NCI-H82 (cell line): ENCODE results near the gene APOL3.
A peak's percentile ranks its signal among the peaks of the same experiment; 100 is the strongest.
"Not testable (repeated sequence)": the region's sequence is repeated elsewhere in the genome, so short reads cannot be mapped to it uniquely, and the experiment has no call there.

ENCODE experiments used
- DNase-seq: peaks from one replicate; lab custom pipeline; 2025; lab: John Stamatoyannopoulos, UW

APOL3 gene

DNA sequence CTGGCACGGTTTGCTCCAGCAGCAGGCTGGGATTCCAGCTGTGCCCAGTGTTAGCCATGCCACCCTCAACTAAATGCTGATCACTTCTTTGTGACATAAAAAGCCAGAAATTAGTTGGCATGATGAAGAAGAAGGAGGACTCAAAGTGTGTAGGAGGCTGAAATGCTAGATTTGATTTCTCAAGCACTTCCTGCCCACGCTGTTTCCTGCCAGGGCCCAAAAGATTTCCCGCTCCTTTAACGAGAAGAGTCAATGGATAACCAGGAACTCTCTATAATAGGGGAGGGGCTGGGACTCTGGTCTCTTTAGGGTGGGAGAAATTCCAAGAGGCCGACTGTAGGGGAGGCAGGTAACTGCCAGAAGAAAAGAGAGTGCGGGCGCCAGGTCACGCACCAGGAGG, 26.4 kb downstream of the APOL3 start:
- no peak for DNase-seq

GRCh38 chr22:36131907-36132306, 28.6 kb downstream of the APOL3 start:
- no peak for DNase-seq

DNA sequence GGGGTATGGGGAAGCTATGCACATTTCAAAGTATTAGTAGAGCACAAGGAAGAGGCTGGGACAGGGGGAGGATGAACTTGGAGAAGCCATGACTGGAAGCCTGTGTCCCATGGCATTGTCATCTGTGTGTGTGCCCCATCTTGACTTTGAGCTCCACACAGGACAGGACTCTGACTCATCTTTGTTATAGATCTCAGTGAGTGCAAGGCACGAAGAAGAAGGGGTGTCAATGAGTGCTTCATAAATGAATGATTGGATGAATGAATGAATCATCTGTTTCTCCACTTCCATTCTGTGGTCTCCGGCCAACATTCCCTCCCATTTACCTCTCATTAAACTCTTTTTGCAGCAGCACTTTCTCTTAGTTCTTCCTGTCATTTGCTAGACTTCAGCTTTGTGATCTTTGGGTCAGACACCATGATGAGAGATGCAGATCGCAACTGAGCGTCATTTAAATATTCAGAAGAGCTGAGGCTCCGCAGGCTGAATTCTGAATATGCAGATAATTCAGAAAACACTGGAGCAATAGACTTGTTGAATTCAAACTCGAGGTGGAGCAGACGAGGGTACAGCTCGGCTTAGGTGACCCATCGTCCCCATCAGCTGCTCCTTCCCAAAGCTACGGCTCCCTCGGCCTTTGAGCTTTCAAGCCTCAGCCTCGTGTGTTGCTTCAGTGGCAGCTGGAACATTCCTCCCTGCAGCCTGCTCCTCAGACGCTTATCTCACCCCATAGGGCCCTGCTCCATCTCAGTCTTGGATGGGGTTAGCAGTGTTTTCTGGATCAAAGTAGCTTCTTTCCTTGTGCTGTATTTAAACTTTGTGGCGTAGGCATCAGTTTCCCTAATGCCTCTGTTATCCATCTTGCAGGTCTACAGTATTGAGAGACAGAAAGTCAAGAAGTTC, 30.8 kb downstream of the APOL3 start:
- no peak for DNase-seq

DNA sequence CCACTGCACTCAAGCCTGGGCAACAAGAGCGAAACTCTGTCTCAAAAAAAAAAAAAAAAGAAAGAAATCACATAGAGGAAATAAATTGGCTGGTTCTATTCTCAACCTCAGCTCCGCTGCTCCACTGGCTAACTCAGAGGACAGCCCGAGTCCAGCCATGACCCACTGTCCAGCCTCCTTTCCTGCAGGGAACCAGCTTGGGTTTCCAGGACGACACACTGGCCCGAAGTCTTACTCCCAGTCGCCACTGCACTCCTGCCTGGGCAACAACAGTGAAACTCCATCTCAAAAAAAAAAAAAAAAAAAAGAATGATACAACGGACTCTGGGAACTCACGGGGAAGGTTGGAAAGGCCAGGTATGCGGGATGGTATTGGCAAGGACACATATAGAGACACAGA, 31.5 kb downstream of the APOL3 start:
- no peak for DNase-seq

DNA sequence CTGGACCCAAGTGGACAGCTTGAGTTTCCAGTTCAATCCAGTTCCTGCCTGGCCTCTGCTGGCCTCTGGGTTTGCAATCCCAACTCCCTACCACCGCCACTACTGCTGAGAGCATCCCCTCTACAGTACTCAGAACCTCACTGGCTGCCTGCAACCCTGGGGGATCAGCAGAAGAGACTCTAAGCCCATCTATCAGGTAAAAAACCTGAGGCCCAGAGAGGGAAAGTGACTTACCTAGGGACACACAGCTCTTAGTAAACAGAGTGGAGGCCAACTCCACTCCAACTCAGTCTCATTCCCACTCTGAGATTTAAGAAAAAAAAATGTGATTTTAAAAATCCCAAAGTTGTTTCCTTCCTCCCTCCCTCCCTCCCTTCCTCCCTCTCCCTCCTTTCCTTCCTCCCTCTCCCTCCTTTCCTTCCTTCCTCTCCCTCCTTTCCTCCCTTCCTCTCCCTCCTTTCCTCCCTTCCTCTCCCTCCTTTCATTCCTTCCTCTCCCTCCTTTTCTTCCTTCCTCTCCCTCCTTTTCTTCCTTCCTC, 34.5 kb downstream of the APOL3 start:
- no peak for DNase-seq

DNA sequence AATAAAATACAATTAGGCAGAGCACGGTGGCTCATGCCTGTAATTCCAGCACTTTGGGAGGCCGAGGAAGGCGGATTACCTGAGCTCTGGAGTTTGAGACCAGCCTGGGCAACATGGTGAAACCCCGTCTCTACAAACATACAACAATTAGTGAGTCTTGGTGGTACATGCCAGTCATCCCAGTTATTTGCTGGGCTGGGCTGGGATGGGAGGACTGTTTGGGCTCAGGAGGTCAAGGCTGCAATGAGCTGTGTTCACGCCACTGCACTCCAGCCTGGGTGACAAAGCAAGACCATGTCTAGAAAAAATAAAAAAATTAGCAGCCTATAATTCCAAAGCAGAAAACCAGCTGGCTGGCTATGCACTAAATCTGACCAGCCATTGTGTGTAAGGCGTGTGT, 35.1 kb downstream of the APOL3 start:
- no peak for DNase-seq

- no peak for DNase-seq
Observed at GRCh38 chr22:36124666-36125065, 35.9 kb downstream of the APOL3 start.

- DNase-seq, result peak; percentile 91
Observed at GRCh38 chr22:36123673-36124630, 36.6 kb downstream of the APOL3 start.

DNA sequence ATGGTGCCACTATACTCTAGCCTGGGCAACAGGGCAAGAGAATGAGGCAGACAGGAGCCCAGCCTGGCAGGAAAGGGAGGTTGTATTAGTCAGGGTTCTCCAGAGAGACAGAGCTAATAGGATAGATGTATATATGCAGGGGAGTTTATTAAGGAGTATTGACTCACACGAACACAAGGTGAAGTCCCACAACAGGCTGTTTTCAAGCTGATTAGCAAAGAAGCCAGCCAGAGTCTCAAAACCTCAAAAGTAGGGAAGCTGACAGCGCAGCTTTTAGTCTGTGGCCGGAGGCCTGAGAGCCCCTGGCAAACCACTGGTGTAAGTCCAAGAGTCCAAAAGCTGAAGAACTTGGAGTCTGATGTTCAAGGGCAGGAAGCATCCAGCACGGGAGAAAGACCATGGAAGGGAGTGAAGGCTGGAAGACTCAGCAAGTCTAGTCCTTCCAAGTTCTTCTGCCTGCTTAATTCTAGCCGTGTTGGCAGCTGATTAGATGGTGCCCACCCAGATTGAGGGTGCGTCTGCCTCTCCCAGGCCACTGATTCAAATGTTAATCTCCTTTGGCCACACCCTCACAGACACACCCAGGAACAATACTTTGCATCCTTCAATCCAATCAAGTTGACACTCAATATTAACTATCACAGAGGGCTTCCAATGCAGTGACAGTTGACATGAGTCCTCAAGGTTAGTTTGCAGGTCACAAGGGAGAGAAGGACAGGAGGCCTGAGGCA, 39.8 kb downstream of the APOL3 start:
- not testable (repeated sequence) for DNase-seq

DNA sequence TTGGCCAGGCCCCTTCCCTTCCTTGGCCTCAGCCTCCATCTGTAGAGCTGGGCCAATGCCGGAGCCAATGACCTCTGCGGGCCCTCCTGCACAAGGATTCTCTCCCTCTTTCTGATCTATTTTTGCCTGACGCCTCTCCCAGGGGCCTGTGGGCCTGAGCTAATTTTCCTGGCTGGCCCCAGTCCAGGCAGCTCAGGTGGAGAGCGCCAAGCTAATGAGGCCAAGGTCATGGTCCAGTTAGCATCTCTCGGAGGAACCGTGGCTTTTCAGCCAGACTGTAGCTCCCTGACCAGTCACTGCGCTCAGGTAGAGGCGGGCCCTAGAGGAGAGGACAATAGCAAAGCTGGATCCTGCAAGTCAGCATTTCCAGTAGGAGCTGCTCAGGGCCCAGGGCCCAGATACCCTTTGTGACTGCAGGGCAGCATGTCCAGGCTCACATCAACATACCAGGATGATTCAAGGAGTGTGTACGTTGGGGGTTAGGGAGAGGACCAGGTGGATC, 43.5 kb downstream of the APOL3 start:
- no peak for DNase-seq

- no peak for DNase-seq
Observed at GRCh38 chr22:36116127-36116526, 44.4 kb downstream of the APOL3 start.

DNA sequence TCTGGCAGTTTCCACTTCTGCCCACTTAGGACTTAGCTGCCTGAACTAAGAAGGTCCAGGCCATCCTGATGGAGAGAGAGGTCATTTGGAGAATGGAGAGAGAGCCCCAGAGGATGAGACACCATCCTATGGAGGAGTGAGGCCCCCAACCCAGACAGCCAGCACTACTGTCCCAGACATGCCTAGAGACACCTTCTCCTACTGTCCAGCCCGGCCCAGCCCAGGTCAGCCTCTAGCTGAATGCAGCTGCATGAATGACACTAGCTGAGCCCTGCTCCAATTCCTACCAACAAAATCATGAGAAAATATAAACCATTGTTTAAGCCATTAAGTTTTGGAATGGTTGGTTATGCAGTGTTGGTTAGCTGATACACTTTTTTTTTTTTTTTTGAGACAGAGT, 47.4 kb downstream of the APOL3 start:
- no peak for DNase-seq

DNA sequence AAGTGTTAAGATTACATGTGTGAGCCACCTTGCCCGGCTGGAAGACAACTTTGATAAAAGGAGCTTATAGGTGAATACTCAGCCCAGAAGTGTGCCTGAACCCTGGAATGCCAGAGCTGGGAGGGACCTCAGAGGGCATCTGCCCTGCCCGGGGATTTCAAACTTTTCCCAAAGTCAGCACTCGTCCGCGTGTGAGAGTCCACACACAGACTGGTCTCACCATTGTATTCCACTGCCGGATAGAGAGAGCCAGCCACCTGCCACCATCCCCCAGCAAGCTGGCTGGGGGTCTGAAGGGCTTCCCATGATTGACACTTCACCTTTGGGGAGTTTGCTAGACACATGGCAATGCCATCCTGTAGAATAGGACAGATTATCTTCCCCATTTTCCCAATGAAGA, 49.2 kb downstream of the APOL3 start:
- no peak for DNase-seq

GRCh38 chr22:36110306-36110881, 50.2 kb downstream of the APOL3 start:
- no peak for DNase-seq

DNA sequence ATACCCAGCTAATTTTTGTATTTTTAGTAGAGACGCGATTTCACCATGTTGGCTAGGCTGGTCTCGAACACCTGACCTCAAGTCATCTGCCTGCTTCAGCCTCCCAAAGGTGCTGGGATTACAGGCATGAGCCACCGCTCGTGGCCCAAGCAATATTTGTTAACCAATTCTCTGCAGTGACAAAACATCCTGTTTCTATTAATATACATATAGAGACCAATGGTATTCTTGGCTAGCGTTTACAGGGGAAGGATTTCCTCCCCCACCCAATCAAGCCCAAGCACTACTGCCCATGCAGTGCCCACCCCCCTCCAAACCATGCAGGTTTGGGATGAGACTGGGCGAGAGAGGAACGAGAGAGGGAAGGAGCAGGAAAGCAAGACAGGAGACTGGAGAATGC, 53.1 kb downstream of the APOL3 start:
- no peak for DNase-seq

GRCh38 chr22:36106910-36107309, 53.6 kb downstream of the APOL3 start:
- DNase-seq, result no peak

- no peak for DNase-seq
Observed at GRCh38 chr22:36104988-36105387, 55.6 kb downstream of the APOL3 start.

GRCh38 chr22:36104435-36104834, 56.1 kb downstream of the APOL3 start:
- DNase-seq, result peak; percentile 3

GRCh38 chr22:36103891-36104290, 56.7 kb downstream of the APOL3 start:
- no peak for DNase-seq

GRCh38 chr22:36102995-36103394, 57.6 kb downstream of the APOL3 start:
- no peak for DNase-seq

DNA sequence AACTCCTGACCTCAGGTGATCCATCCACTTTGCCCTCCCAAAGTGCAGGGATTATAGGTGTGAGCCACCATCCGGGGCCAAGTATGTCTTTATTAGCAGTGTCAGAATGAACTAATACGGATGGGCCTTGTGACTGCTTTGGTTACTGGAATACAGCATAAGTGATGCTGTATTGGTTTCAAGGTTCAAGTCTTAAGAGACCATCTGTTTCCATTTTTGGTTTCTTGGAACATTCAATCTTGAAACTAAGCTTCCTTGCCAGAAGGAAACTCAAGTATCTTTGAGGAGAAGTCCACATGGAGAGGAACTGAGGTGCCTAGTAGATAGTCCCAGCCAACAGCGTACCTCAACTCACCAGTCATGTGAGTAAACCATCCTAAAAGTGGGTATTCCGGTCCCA, 58.8 kb downstream of the APOL3 start:
- DNase-seq, result no peak
